ENCODE results near the gene BCAS3. TPM values are rescaled to one million over a fixed set of nuclear protein-coding genes. Genes with fewer than 3 reads are reported as not detected.

The BCAS3 gene
- total RNA-seq, 2 donors from 2014 or later = 44.1 to 71.5 TPM

- ATAC-seq (no peak), DNase-seq (no peak)
- TF ChIP-seq, protein P1, sequence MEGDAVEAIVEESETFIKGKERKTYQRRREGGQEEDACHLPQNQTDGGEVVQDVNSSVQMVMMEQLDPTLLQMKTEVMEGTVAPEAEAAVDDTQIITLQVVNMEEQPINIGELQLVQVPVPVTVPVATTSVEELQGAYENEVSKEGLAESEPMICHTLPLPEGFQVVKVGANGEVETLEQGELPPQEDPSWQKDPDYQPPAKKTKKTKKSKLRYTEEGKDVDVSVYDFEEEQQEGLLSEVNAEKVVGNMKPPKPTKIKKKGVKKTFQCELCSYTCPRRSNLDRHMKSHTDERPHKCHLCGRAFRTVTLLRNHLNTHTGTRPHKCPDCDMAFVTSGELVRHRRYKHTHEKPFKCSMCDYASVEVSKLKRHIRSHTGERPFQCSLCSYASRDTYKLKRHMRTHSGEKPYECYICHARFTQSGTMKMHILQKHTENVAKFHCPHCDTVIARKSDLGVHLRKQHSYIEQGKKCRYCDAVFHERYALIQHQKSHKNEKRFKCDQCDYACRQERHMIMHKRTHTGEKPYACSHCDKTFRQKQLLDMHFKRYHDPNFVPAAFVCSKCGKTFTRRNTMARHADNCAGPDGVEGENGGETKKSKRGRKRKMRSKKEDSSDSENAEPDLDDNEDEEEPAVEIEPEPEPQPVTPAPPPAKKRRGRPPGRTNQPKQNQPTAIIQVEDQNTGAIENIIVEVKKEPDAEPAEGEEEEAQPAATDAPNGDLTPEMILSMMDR (IDR thresholded peaks at IDR 0.05) = no peak
- no peak for TF ChIP-seq POLR2A (IDR thresholded peaks at IDR 0.05)
- H3K27ac ChIP-seq = no peak overlapping the region
- no peaks in the 10 kb centered on the region for H3K27me3 ChIP-seq
- H3K4me1 ChIP-seq = no peaks in the 10 kb centered on the region
- intact Hi-C loops (cut with DNase I) = no loop called here
- H3K36me3 ChIP-seq (replicated peaks in 1 of 2; ENCODE audit: insufficient read depth in 1 of 2, low read depth in 2 of 2) = no peaks in the 10 kb centered on the region
- no peak overlapping the region for H3K4me3 ChIP-seq
- 93 to 100% methylated on average over 1 of the region's 1 CpG for WGBS, 2 donors
- no peaks in the 10 kb centered on the region for H3K9me3 ChIP-seq
These were observed 39.1 kb downstream of the BCAS3 start for GRCh38 chr17:60716766-60717165.

DNA sequence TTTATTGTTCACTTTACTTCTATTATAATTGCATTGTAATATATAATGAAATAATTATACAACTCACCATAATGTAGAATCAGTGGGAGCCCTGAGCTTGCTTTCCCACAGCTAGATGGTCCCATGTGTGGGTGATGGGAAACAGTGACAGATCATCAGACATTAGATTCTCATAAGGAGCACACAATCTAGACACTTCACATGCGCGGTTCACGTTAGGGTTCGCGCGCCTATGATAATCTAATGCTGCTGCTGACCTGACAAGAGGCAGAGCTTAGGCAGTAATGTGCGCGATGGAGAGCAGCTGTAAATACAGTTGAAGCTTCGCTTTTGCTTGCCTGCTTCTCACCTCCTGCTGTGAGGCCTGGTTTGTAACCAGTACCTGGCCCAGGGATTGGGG is 40.2 kb downstream of the BCAS3 start:
- TF ChIP-seq, protein P1 (IDR thresholded peaks at IDR 0.05) = no peak
- TF ChIP-seq POLR2A (IDR thresholded peaks at IDR 0.05) = no peak
- Histone ChIP-seq H3K27me3 (no peaks in the 10 kb centered on the region), H3K9me3 (no peaks in the 10 kb centered on the region), H3K4me1 (no peaks in the 10 kb centered on the region), H3K27ac (no peak overlapping the region), H3K4me3 (no peak overlapping the region), H3K36me3 (replicated peaks in 1 of 2; ENCODE audit: insufficient read depth in 1 of 2, low read depth in 2 of 2) (no peaks in the 10 kb centered on the region)
- ATAC-seq (no peak), DNase-seq (no peak)
- intact Hi-C loops (cut with DNase I) = no loop called here
- WGBS, 2 donors = 91 to 92% methylated on average over 9 of the region's 9 CpGs

DNA sequence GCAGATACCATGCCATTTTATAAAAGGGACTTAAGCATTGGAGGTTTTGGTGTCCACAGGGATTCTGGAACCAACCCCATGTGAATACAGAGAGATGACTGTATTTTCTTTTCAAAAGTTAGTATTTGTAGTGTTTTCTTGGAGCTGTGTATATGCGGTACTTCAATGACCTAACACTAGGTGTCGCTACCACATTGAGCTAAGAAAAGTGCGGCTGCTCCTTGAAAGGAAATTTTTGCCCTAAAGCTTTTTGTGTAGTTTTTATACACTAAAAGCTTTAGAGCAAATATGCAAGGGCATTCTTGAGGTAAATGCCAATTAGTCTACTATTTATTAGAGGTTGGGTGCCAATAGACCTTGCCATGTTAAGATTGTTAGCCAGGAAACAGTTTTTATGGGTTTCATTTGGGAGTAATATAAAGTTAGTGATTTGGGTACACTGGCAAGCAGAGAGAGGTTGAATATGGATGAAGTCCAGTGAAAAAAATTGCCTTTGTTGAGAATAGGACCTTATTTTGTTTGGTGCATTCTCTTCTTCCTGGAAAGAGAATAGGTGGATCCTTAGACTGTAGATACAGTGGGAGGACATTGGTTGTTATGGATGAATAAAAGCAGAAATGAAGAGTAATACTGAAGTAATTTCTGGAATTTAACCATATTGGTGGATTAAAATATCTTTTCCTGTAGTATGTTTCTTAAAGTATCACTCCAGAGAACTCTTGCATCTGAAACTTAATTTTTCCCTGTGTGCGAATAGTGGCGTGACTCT is 43.3 kb downstream of the BCAS3 start:
- Histone ChIP-seq H3K9me3 (no peaks in the 10 kb centered on the region), H3K36me3 (replicated peaks in 1 of 2; ENCODE audit: insufficient read depth in 1 of 2, low read depth in 2 of 2) (no peaks in the 10 kb centered on the region), H3K27ac (no peak overlapping the region), H3K27me3 (no peaks in the 10 kb centered on the region), H3K4me1 (no peaks in the 10 kb centered on the region), H3K4me3 (no peak overlapping the region)
- peak; percentile 40 to 57 (median 41) for DNase-seq
- ATAC-seq = peak; percentile 58
- WGBS, 2 donors = 40 to 41% methylated on average over 5 of the region's 5 CpGs
- no peak for TF ChIP-seq POLR2A (IDR thresholded peaks at IDR 0.05)
- TF ChIP-seq, protein P1 (IDR thresholded peaks at IDR 0.05) = peak; percentile 73 to 83 (median 79)
- intact Hi-C loops (cut with DNase I) = loop anchor here (10.0 kb wide), 1 partner anchor 674 kb away; the partner anchor contains the start of gene TBX2

GRCh38 chr17:60724647-60725046 is 47.0 kb downstream of the BCAS3 start:
- intact Hi-C loops (cut with DNase I) = loop anchor here (10.0 kb wide), 1 partner anchor 670 kb away; the partner anchor contains the start of gene TBX2
- TF ChIP-seq POLR2A (IDR thresholded peaks at IDR 0.05) = no peak
- TF ChIP-seq, protein P1 (IDR thresholded peaks at IDR 0.05) = no peak
- Histone ChIP-seq H3K27me3 (no peaks in the 10 kb centered on the region), H3K9me3 (no peaks in the 10 kb centered on the region), H3K27ac (no peak overlapping the region), H3K36me3 (replicated peaks in 1 of 2; ENCODE audit: insufficient read depth in 1 of 2, low read depth in 2 of 2) (no peaks in the 10 kb centered on the region), H3K4me3 (no peak overlapping the region), H3K4me1 (no peaks in the 10 kb centered on the region)
- ATAC-seq (no peak), DNase-seq (no peak)

DNA sequence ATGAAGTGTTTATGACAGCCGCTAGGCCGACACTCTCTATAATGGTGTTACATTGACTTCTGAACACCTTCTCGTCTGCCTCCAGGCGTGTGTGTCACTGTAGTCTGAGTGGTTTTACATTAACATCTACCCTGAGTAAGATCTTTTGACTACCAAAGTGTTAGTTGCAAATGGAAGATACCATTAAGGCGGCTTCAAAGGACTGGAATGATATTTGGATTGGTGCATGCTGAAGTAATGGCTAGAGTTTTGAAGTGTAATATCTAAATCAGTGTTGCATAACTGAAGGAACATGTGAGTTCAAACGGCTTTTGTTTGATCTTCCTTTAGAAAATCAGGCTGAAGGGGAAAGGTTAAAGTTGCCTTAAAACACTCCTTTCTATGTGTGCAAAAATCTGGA is 52.2 kb downstream of the BCAS3 start:
- no peaks in the 10 kb centered on the region for H3K36me3 ChIP-seq (replicated peaks in 1 of 2; ENCODE audit: insufficient read depth in 1 of 2, low read depth in 2 of 2)
- ATAC-seq (no peak), DNase-seq (no peak)
- H3K9me3 ChIP-seq = no peaks in the 10 kb centered on the region
- H3K27me3 ChIP-seq = no peaks in the 10 kb centered on the region
- H3K4me3 ChIP-seq = no peak overlapping the region
- no peak overlapping the region for H3K27ac ChIP-seq
- TF ChIP-seq POLR2A (IDR thresholded peaks at IDR 0.05) = no peak
- TF ChIP-seq, protein P1 (IDR thresholded peaks at IDR 0.05) = no peak
- intact Hi-C loops (cut with DNase I) = loop anchor here (10.0 kb wide), 1 partner anchor 665 kb away; the partner anchor contains the start of gene TBX2
- 79% methylated on average over 6 of the region's 6 CpGs for WGBS, 2 donors
- H3K4me1 ChIP-seq = no peaks in the 10 kb centered on the region

Measured in body of pancreas (tissue), 4 donors.